ENCODE data around the gene ANGPTL2. TPM values are rescaled to one million over a fixed set of nuclear protein-coding genes. Genes with fewer than 3 reads are reported as not detected.

ANGPTL2 gene
- total RNA-seq, 4 donors from 2014 or later: 9.1 to 48.3 (median 12.1) TPM

- Histone ChIP-seq H3K9me3 (no peaks in the 10 kb centered on the region), H3K36me3 (peaks cover 0 to 29% of the 10 kb centered on the region in 2 donors), H3K27ac (no peak overlapping the region), H3K4me1 (peaks cover 10 to 18% of the 10 kb centered on the region in 2 donors), H3K4me3 (no peak overlapping the region), H3K27me3 (no peaks in the 10 kb centered on the region)
- ATAC-seq (no peak), DNase-seq (no peak)
- intact Hi-C loops (cut with DNase I; ENCODE audit: low total_unique reads) (no loop called here), in situ Hi-C loops (cut with MboI; ENCODE audit: low sequenced_read_pairs in 4 of 4) (no loop called here)
- no peak for TF ChIP-seq CTCF (IDR thresholded peaks at IDR 0.05 in 4 of 5, conservative IDR thresholded peaks at IDR 0.05 in 1 of 5)
- no peak for TF ChIP-seq POLR2A (IDR thresholded peaks at IDR 0.05)
These were observed 35.7 kb downstream of the ANGPTL2 start for GRCh38 chr9:127086771-127087170.

GRCh38 chr9:127085186-127085585 lies 37.2 kb downstream of the ANGPTL2 start:
- H3K27ac ChIP-seq: no peak overlapping the region
- intact Hi-C loops (cut with DNase I; ENCODE audit: low total_unique reads) (no loop called here), in situ Hi-C loops (cut with MboI; ENCODE audit: low sequenced_read_pairs in 4 of 4) (no loop called here)
- no peaks in the 10 kb centered on the region for H3K27me3 ChIP-seq
- H3K4me1 ChIP-seq: peaks cover 10 to 22% of the 10 kb centered on the region in 2 donors
- no peak for ATAC-seq
- TF ChIP-seq CTCF (IDR thresholded peaks at IDR 0.05 in 4 of 5, conservative IDR thresholded peaks at IDR 0.05 in 1 of 5): no peak
- no peak for TF ChIP-seq POLR2A (IDR thresholded peaks at IDR 0.05)
- no peak for DNase-seq
- no peaks in the 10 kb centered on the region for H3K9me3 ChIP-seq
- peaks cover 0 to 24% of the 10 kb centered on the region in 2 donors for H3K36me3 ChIP-seq
- H3K4me3 ChIP-seq: no peak overlapping the region

GRCh38 chr9:127084076-127085039 lies 38.1 kb downstream of the ANGPTL2 start:
- peaks cover 10 to 22% of the 10 kb centered on the region in 2 donors for H3K4me1 ChIP-seq
- TF ChIP-seq POLR2A (IDR thresholded peaks at IDR 0.05): no peak
- TF ChIP-seq CTCF (IDR thresholded peaks at IDR 0.05 in 4 of 5, conservative IDR thresholded peaks at IDR 0.05 in 1 of 5): no peak
- peaks cover 0 to 23% of the 10 kb centered on the region in 2 donors for H3K36me3 ChIP-seq
- DNase-seq (no peak), ATAC-seq (no peak)
- in situ Hi-C loops (cut with MboI; ENCODE audit: low sequenced_read_pairs in 4 of 4) (no loop called here), intact Hi-C loops (cut with DNase I; ENCODE audit: low total_unique reads) (no loop called here)
- H3K4me3 ChIP-seq: no peak overlapping the region
- H3K27ac ChIP-seq: no peak overlapping the region
- H3K27me3 ChIP-seq: no peaks in the 10 kb centered on the region
- no peaks in the 10 kb centered on the region for H3K9me3 ChIP-seq

- peak; percentile 29 to 37 for ATAC-seq
- intact Hi-C loops (cut with DNase I; ENCODE audit: low total_unique reads): no loop called here
- TF ChIP-seq CTCF (IDR thresholded peaks at IDR 0.05 in 4 of 5, conservative IDR thresholded peaks at IDR 0.05 in 1 of 5) (no peak), POLR2A (IDR thresholded peaks at IDR 0.05) (no peak)
- Histone ChIP-seq H3K36me3 (peaks cover 0 to 13% of the 10 kb centered on the region in 2 donors), H3K27ac (peak overlapping the region in 2 of 4 donors; percentile 8 to 28), H3K27me3 (no peaks in the 10 kb centered on the region), H3K9me3 (no peaks in the 10 kb centered on the region), H3K4me3 (no peak overlapping the region), H3K4me1 (peaks cover 10 to 25% of the 10 kb centered on the region in 2 donors)
- in situ Hi-C loops (cut with MboI; ENCODE audit: low sequenced_read_pairs in 4 of 4): no loop called here
- no peak for DNase-seq
These were observed 39.1 kb downstream of the ANGPTL2 start for GRCh38 chr9:127083138-127083980.

All from gastrocnemius medialis (tissue), 4 donors.